NB4 (cell line): ENCODE measurements around the gene SLC27A4.
A peak's percentile ranks its signal among the peaks of the same experiment; 100 is the strongest.

Source experiments
- DNase-seq: peaks from one replicate; pipeline ENCODE4 v3.0.0; 2010; ENCODE audit warnings: low read depth
- H3K4me3 ChIP-seq: one replicate; pipeline ENCODE4 v1.5.1; 2011; ENCODE audit warnings: mild to moderate bottlenecking, low read depth, low read length, moderate library complexity
- MYC ChIP-seq: IDR thresholded peaks from 2 replicates; pipeline ENCODE4 v1.6.1; 2011; ENCODE audit warnings: low read depth, low read length
- POLR2A ChIP-seq: IDR thresholded peaks from 2 replicates; pipeline ENCODE4 v1.6.1; 2011; ENCODE audit warnings: mild to moderate bottlenecking; ENCODE audit not compliant: insufficient read length; ENCODE audit errors: extremely low read depth
- TF ChIP-seq, protein P1 (sequence below): IDR thresholded peaks from 2 replicates; pipeline ENCODE4 v1.6.1; 2011; ENCODE audit warnings: low read depth, low read length
- TF ChIP-seq, protein P2 (sequence below): IDR thresholded peaks from one replicate; pipeline ENCODE4 v1.5.1; 2012; ENCODE audit warnings: low read depth, low read length

The SLC27A4 gene

DNA sequence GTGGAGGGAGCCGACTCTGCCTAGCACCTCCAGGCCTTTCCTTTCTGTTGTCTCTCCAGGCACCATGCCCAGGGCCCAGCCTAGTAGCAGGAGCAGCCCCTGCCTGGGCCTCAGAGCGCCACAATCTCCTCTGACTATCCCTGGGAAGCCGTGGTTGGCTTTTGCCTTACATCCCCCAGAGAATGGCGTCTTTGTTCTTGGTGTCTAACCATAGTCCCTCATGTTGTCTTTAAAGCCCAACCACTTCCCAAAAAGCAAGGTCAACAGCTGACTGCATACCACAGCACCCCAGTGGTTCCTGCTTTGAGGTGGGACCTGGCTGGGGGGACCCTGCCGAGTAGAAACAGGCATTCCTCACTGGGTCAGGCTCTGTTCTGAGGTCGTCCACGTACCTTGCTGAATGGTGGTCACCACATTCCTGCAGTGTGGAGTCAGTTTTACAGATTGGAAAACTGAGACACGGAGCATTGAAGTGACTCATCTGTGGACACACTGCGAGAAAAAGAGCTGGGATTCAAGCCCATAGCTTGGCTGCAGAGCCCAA, 66.6 kb downstream of the SLC27A4 start:
- peak; percentile 31 for DNase-seq
- no peak overlapping the region for H3K4me3 ChIP-seq
- TF ChIP-seq, protein P1, sequence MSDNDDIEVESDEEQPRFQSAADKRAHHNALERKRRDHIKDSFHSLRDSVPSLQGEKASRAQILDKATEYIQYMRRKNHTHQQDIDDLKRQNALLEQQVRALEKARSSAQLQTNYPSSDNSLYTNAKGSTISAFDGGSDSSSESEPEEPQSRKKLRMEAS, result no peak
- no peak for TF ChIP-seq MYC
- TF ChIP-seq, protein P2, sequence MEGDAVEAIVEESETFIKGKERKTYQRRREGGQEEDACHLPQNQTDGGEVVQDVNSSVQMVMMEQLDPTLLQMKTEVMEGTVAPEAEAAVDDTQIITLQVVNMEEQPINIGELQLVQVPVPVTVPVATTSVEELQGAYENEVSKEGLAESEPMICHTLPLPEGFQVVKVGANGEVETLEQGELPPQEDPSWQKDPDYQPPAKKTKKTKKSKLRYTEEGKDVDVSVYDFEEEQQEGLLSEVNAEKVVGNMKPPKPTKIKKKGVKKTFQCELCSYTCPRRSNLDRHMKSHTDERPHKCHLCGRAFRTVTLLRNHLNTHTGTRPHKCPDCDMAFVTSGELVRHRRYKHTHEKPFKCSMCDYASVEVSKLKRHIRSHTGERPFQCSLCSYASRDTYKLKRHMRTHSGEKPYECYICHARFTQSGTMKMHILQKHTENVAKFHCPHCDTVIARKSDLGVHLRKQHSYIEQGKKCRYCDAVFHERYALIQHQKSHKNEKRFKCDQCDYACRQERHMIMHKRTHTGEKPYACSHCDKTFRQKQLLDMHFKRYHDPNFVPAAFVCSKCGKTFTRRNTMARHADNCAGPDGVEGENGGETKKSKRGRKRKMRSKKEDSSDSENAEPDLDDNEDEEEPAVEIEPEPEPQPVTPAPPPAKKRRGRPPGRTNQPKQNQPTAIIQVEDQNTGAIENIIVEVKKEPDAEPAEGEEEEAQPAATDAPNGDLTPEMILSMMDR, result no peak

DNA sequence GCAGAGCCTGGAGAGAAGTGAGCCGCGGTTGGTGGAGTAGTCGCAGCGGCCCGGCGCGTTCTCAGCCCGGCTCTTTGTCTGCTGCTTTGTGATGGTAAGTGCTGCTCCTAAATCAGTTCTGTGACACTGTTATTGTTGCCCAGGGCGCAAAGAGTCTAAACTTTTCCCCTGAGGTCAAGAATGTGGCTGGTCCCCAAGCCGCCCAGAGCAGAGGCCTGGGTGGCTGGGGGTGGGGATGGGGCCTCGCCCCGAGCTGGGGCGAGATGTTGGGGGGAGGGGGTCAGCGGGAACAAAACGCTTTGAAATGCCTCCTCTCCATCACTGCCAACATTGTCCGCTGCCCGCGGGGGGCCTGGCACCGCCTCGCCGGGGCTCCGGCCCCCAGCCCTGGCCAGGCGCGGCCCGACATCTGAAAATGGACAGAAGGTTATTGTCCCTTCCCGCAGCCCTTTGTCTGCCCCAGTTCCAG, 68.7 kb downstream of the SLC27A4 start:
- DNase-seq, result no peak
- TF ChIP-seq POLR2A (no peak), MYC (no peak)
- TF ChIP-seq, protein P1, result no peak
- TF ChIP-seq, protein P2, result no peak
- no peak overlapping the region for H3K4me3 ChIP-seq

GRCh38 chr9:128409450-128409849, 69.1 kb downstream of the SLC27A4 start:
- DNase-seq, result no peak
- no peak overlapping the region for H3K4me3 ChIP-seq
- TF ChIP-seq, protein P2, result no peak
- TF ChIP-seq, protein P1, result no peak
- TF ChIP-seq MYC, result no peak
- TF ChIP-seq POLR2A, result no peak

DNA sequence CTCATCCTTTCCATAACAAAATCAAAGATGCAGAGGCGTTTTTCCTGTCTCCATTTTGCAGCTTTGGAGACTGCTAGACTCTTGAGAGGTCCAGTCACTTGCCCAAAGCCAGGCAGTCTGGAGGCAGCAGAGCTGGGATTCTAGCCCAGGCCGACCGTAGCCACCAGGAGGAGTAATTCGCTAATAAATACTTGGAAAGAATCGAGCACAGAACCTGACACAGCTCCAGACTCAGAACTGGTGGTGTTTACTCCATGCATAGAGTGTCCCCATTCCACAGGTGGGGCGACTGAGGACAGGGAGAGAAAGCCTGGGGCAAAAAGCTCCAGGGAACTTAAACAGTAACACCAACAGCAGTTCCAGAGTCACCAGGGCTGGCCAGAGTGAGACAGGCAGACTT, 69.7 kb downstream of the SLC27A4 start:
- TF ChIP-seq, protein P2, result peak; percentile 18
- TF ChIP-seq, protein P1, result no peak
- TF ChIP-seq MYC, result no peak
- DNase-seq, result peak; percentile 28

More for the DNA sequence above, 69.7 kb downstream of the SLC27A4 start:
- no peak overlapping the region for H3K4me3 ChIP-seq
